ENCODE results near the gene IL12A. TPM values are rescaled to one million over a fixed set of nuclear protein-coding genes. Genes with fewer than 3 reads are reported as not detected.

IL12A gene
- total and polyA plus RNA-seq, 8 donors: 0.25 to 35.9 (median 2.1) TPM; not detected in 4

GRCh38 chr3:160012108-160012507 lies 23.5 kb downstream of the IL12A start:
- no peaks in the 10 kb centered on the region for H3K9me3 ChIP-seq
- no peak overlapping the region for H3K27ac ChIP-seq
- H3K36me3 ChIP-seq: no peaks in the 10 kb centered on the region
- no peak for DNase-seq
- H3K4me1 ChIP-seq: no peaks in the 10 kb centered on the region
- TF ChIP-seq EP300 (IDR thresholded peaks at IDR 0.05) (no peak), CTCF (IDR thresholded peaks at IDR 0.05) (no peak), POLR2A (IDR thresholded peaks at IDR 0.05) (no peak), POLR2AphosphoS5 (IDR thresholded peaks at IDR 0.05) (no peak)
- H3K27me3 ChIP-seq: no peaks in the 10 kb centered on the region
- no peak overlapping the region for H3K4me3 ChIP-seq
- intact Hi-C loops (cut with DNase I; ENCODE audit: low total_unique reads): no loop called here
- WGBS, 5 donors: 45 to 55% (median 52%) methylated on average over 2 of the region's 2 CpGs

DNA sequence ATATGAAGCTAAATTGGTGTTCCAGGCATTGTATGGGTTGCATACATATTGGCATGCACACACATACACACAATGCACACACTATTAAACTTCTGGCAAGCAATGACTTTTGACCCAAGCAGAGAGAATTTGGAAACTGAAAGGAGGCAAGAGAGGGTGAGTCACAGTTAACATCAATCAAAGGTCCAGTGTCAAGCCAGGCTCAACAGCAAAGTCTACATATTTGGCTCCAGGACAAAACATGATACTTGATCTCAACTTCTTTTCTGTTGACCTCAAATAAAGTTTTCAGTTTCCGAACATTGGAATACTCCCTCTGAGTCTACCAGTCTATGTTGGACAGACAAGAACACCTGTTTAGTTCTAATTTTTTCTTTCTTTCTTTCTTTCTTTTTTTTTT lies 28.3 kb downstream of the IL12A start:
- no peak overlapping the region for H3K27ac ChIP-seq
- no peak overlapping the region for H3K4me3 ChIP-seq
- H3K4me1 ChIP-seq: no peaks in the 10 kb centered on the region
- no peaks in the 10 kb centered on the region for H3K27me3 ChIP-seq
- no peaks in the 10 kb centered on the region for H3K36me3 ChIP-seq
- no peak for TF ChIP-seq POLR2AphosphoS5 (IDR thresholded peaks at IDR 0.05)
- TF ChIP-seq POLR2A (IDR thresholded peaks at IDR 0.05): no peak
- no peaks in the 10 kb centered on the region for H3K9me3 ChIP-seq
- DNase-seq: no peak
- 33 to 65% (median 52%) methylated on average over 1 of the region's 1 CpG for WGBS, 5 donors
- intact Hi-C loops (cut with DNase I; ENCODE audit: low total_unique reads): no loop called here

- H3K4me1 ChIP-seq: no peaks in the 10 kb centered on the region
- no peaks in the 10 kb centered on the region for H3K27me3 ChIP-seq
- H3K36me3 ChIP-seq: no peaks in the 10 kb centered on the region
- H3K9me3 ChIP-seq: no peaks in the 10 kb centered on the region
- no peak for DNase-seq
- WGBS, 5 donors: 64 to 71% (median 69%) methylated on average over 5 of the region's 5 CpGs
- intact Hi-C loops (cut with DNase I; ENCODE audit: low total_unique reads): no loop called here
- TF ChIP-seq EP300 (IDR thresholded peaks at IDR 0.05) (no peak), CTCF (IDR thresholded peaks at IDR 0.05) (no peak), POLR2AphosphoS5 (IDR thresholded peaks at IDR 0.05) (no peak), POLR2A (IDR thresholded peaks at IDR 0.05) (no peak)
- H3K4me3 ChIP-seq: no peak overlapping the region
- H3K27ac ChIP-seq: no peak overlapping the region
Observed at GRCh38 chr3:160018959-160019358, 30.3 kb downstream of the IL12A start.

DNA sequence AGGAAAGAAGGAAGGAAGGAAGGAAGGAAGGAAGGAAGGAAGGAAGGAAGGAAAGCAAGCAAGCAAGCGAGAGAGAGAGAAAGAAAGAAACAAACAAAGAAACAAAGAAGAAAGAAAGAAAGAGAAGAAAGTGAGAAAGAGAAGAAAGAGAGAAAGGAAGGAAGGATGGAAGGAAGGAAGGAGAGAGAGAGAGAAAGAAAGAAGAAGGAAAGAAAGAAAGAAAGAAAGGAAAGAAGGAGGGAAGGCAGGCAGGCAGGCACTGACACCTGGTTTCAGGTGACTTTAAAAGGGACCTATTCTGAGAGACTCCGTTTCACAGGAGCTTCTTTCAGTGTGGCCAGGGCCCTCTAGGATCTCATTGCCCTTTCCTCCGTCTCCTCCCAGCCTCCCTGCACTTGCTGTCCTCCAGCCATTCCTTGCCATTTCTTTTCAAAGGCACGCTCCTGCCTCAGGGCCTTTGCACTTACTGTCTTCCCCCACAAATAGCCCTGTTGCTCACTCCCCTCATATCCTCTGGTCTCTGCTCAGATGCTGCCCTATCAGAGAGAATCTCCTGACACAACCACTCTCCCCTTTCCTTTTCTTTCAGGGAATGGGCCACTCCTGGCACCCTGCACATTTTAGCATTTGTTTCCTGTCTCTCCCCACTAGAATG lies 31.5 kb downstream of the IL12A start:
- no peak for TF ChIP-seq POLR2AphosphoS5 (IDR thresholded peaks at IDR 0.05)
- TF ChIP-seq POLR2A (IDR thresholded peaks at IDR 0.05): no peak
- TF ChIP-seq CTCF (IDR thresholded peaks at IDR 0.05): no peak
- TF ChIP-seq EP300 (IDR thresholded peaks at IDR 0.05): no peak
- no peak overlapping the region for H3K4me3 ChIP-seq
- no peak overlapping the region for H3K27ac ChIP-seq
- WGBS, 5 donors: 83 to 93% (median 88%) methylated on average over 4 of the region's 4 CpGs
- no peaks in the 10 kb centered on the region for H3K27me3 ChIP-seq
- no peak for DNase-seq
- intact Hi-C loops (cut with DNase I; ENCODE audit: low total_unique reads): no loop called here
- no peaks in the 10 kb centered on the region for H3K36me3 ChIP-seq
- H3K4me1 ChIP-seq: no peaks in the 10 kb centered on the region
- no peaks in the 10 kb centered on the region for H3K9me3 ChIP-seq

GRCh38 chr3:160022068-160022467 lies 33.4 kb downstream of the IL12A start:
- H3K27me3 ChIP-seq: no peaks in the 10 kb centered on the region
- no peak overlapping the region for H3K4me3 ChIP-seq
- H3K4me1 ChIP-seq: peaks cover 0 to under 1% (median 0%) of the 10 kb centered on the region in 4 donors
- no peaks in the 10 kb centered on the region for H3K36me3 ChIP-seq
- no peaks in the 10 kb centered on the region for H3K9me3 ChIP-seq
- 66 to 74% (median 70%) methylated on average over 9 of the region's 9 CpGs for WGBS, 5 donors
- no peak for TF ChIP-seq EP300 (IDR thresholded peaks at IDR 0.05)
- TF ChIP-seq POLR2AphosphoS5 (IDR thresholded peaks at IDR 0.05): no peak
- no peak for TF ChIP-seq POLR2A (IDR thresholded peaks at IDR 0.05)
- TF ChIP-seq CTCF (IDR thresholded peaks at IDR 0.05): no peak
- intact Hi-C loops (cut with DNase I; ENCODE audit: low total_unique reads): no loop called here
- H3K27ac ChIP-seq: no peak overlapping the region
- DNase-seq: no peak
